ENCODE measurements around the gene DPEP2.

Gene DPEP2

DNA sequence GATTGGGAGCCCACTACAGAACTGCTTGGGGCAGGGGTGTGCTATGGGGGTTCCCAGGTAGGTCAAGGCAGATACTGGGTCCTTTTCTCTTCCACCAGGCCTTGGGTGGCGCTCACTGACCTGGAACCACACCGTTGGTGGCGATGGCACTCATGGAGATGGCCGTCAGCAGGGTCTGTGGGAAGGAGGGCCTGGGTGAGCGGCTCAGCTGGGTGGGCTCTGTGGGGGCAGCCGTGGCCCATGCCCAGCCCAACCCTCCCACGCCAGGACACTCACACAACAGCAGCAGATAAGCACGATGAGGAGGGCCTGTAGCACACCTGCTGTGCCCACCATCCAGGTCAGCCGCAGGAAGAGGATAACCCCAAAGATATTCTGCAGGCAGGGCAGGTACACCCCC lies 41.7 kb downstream of the DPEP2 start:
- no peak for DNase-seq (ENCODE audit: low read depth in 3 of 3, low spot score in 1 of 3)

DNA sequence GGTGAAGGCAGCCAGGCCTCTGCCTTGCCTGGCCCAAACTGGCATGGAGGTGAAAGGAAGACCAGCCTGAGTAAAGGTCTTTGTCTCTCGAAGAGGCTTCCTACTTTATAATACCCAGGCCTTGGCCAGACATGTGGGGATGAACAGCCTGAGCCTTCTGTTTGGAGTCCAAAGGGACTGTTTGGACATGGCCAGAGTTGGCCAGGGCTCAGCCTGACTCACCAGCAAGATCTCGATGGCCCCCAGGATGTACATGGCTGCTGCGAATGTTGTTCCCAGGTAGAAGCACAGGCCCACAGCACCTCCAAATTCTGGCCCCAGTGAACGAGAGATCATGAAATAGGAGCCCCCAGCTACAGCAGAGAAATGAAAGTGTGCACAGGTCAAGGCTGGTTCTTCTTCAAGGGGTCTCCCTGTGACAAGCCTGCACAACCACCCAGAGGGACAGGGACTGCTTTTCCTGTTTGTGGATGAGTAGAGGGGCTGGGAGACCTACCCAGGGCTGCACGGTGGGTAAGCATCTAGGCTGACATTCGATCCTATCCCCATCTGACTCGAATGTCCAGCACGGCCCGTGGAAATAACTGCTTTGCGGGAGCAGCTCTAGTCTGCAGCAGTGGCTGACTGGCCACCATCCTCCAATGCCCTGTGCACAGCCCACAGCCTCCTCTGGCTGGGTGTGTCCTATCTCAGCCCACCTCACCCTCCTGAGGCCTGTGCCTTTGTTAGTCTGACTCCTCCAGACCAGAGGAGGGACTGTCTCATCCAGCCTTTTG lies 44.7 kb downstream of the DPEP2 start:
- no peak for DNase-seq (ENCODE audit: low read depth in 3 of 3, low spot score in 1 of 3)

DNA sequence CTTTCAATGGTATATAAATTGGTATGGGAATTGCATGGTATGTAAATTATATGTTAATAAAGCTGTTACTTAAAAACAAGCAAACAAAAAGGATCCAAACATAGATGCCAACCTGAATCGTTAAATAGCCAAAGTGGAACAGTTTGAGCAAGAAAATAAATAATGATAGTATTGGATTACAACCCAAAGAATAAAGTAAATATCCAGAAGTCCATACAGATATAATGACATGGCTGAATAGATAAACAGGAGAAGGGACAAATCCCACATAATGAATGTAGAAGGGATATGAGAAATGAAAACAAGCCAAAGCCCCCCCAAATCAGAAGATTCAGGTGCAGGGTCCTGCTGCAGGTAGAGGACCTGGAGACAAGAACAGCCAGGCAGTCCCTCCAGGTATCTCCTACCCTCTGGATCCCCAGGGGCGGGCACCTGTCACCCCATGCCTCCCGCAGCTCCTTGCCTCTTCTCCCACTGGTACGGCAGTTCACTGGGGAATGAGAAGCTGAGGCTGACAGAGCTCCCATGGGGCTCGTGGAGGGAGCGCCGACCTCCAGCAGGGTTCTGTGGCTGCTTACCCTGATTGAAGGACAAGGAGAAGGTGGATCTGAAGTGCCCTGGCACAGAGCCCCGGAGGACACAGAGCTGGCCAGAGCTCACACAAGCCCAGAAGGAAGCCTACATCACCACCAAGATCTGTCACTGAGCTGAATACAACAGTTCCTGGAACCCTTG lies 45.5 kb downstream of the DPEP2 start:
- no peak for DNase-seq (ENCODE audit: low read depth in 3 of 3, low spot score in 1 of 3)

DNA sequence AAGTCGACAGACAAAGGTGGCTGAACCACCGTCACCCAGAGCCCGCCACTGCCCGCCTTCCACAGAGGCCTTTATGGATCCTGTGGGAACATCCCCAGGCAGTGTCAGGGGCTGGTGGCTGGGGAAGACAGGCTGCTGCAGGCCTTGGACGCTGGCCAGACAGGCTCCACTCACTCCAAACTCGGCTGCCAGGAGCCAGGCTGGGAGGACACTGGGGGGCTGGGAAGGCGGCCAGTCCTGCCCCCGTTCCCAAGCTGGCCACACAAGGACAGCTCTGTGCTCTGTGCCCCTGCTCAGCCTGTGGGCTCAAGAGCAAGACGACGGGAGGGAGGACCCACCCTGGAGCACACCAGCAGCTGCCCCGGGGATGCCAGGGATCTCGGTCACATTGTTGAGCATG lies 47.8 kb downstream of the DPEP2 start:
- no peak for DNase-seq (ENCODE audit: low read depth in 3 of 3, low spot score in 1 of 3)

DNA sequence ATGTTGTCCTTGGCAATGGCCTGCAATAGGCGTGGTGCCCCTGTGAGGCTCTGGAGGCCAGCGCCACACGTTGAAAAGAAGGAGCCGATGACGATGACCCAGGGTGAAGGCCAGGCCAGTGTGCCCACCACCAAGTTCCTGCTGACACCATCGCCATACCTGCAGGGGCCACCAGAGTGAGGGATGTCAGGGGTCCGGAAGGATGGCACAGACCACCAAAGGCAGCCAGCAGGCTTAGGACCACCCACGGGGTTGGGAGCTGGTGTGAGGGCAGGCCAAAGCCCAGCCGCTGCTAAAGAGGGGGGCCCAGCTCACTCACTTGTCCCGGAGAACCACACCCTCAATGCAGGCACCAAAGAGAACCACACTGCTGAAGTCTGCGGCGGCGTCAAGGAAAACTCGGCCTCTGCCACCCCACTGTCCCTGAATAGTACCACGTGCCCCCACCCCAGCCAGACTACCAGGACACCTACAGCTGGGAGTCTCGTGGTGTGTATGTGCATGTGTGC lies 48.9 kb downstream of the DPEP2 start:
- DNase-seq (ENCODE audit: low read depth in 3 of 3, low spot score in 1 of 3) = no peak

DNA sequence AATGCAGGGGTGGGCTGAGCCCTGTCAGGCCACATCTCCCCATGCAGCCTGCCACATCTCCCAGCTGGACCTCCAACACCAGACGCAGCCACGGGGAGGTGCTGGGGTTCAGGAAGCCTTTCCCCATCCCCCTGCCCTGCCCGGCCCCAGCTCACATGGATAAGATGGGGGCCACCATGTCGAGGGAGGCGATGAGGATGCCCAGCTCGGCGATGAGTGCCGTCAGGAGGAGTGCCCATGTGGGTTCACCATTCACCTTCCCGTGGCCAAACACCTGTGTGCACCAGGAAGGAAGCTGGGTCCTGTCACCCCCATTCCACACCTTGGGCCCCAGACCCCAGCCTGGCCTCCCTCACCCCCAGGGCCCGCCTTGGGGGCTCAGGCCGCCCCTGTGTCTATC lies 49.6 kb downstream of the DPEP2 start:
- DNase-seq (ENCODE audit: low read depth in 3 of 3, low spot score in 1 of 3) = no peak

DNA sequence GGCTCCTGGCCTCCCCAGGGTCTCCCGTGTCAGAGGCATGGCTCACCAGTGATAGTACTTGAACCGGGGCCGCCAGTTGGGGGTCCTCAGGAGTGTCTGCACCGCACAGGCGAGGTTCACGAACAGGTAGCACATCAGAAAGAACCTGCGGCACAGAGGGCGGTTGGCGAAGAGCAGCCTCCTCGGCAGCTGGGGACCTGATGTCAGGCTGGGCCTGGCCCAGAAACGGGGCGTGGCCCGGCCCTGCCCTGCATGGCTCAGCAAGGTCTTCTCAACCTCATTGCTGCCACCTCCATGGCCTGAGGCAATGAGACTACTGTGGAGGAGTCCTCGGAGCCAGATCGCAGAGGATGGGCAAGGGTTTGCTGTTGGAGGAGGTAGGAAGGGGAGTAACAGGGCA lies 51.3 kb downstream of the DPEP2 start:
- DNase-seq (ENCODE audit: low read depth in 3 of 3, low spot score in 1 of 3) = no peak

DNA sequence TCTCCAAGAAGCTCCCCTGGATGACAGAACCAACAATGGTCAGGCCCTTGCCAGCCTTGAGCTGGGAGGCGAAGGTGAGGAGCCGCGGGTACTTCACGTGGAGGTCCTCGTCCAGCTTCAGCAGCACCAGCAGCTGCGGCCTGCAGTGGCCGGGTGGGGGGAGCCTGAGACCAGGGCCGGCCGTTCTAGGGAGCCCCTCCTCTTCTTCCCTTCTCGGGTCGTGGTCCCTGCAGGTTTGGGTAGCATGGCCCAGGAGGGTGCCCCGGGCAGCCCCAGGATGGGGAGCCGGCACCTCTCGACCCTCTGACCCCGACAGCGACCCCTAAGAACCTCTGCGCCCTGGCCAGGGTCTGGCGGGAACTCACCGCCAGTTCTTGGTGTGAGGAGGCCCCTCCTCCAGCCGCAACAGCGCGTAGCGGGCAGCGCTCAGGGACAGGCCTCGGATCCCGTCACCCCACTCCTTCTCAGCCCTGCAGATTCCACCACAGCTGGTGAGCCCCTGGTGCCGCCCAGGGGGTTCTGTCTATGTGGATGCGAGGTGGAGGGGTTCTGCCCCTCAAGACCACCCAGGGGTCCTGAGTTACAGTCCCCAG lies 52.2 kb downstream of the DPEP2 start:
- no peak for DNase-seq (ENCODE audit: low read depth in 3 of 3, low spot score in 1 of 3)

DNA sequence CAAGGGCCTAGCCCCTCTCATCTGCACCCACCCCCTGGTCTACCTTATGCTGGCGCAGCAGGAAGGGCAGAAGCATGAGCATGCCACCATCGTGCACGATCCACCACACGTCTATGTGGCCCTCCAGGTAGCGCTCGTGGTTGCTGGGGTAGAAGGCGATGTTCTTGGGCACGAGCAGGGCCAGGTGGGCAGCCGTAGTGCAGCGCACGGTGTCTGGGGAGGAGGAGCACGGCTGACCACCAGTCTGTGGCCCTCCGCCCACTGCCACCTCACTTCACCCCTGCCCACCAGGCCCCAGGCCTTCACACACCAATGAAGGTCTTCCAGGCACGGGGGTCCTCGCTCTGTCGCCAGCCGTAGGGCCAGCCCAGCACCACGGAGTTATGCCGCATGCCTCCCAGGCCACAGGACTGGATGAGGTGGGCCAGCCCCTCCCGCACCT lies 53.1 kb downstream of the DPEP2 start:
- no peak for DNase-seq (ENCODE audit: low read depth in 3 of 3, low spot score in 1 of 3)

DNA sequence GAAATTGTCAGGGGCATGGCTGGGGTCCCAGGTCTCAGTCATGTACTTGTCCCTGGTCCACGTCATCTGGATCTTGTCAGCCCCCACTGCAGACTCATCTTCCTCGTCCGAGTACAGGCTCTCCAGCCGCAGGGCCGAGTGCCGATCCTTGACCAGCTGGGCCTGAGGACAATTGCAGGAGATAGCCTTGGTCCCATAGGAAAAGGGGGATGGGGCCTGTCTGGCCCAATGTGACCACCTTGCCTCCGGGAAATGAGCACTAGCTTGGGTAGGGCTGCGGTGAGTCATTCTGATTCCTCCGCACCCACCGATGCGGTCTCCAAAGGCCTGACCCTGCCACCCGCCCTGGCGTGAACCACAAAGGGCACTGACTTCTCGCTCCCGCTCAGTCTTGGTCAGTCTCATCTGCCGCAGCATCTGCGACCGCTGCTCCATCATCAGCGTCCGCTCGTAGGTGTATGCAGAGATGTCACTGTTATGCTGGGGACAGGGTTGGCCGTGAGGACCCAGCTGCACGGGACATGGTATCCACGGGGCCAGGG lies 53.8 kb downstream of the DPEP2 start:
- DNase-seq (ENCODE audit: low read depth in 3 of 3, low spot score in 1 of 3) = no peak

DNA sequence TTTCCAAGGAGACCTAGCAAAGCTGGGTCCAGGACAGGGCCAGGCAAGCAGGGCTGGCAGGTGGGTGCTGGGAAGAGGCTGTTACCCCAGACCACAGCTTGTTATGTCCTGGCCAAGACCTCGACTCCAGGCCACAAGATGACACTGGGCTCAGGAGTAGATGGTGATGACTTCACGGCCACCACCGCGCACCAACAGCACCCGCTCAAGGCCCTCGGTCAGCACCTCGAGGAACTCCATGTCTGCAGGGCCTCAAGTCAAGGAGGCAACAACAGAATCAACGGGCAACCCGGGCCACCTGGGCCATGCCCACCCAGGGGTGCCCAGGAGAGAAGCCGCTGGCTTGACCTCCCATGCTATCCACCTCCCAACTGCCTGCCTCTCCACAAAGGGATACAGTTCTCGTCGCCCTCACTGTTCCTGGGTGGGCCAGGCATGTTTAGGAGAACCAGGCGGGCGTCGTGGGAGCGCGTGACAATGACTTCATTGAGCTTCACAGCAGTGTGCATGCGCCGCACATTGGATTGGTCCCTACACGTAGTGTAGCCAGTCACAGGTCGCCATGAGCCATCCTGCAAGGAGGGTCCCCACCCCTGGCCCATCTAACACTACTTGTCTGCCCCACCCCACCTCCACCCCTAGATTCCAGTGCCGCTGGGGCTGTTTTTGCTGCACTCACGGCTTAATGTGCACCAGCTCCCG lies 54.4 kb downstream of the DPEP2 start:
- DNase-seq (ENCODE audit: low read depth in 3 of 3, low spot score in 1 of 3) = no peak

DNA sequence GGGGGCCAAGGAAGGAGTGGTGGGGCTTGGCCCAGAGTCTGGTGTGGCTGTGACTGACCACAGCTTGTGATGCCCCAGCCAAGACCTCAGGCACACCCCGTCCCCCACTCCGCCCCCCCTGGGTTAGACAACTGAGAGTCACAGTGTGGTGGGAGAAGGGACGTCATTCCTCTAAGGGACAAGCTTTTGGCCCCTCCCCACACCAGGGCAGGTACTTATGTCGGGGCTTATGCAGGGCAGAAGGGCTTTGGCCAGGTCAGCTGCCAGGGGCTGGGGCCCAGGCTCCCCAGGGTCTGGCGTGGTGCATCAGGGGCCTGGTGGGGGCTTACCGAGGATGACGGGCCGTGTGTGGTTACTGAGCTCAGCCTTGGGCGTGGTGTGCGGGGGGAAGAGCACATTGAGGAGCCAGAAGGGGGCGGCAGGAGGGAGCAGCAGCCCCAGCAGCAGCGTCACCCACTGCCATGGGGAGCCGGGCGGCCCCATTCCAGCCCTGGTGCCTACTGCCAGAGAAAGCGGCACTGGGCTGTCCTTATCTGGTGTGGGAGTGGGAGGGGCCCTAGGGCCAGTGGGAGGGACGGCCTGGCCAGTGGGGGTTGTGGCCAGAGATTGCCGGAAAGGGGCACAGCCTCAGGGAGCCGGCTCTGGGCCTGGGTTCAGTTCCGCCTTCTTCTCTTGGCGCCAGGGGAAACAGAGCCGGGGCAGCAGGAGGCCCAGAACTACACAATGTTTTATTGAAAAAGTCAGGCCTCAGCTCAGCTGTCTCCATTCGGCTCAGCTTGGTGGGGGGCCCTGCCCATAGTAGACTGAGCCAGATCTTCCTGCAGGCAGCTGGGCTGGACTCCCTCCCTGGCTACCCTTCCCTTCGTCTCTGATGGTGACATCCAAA lies 55.4 kb downstream of the DPEP2 start, which contains the start of gene LCAT:
LCAT (minus strand) TSS at position 502 of the 886 bp plus-strand sequence; CDS start at position 483, 19 bp downstream.
- no peak for DNase-seq (ENCODE audit: low read depth in 3 of 3, low spot score in 1 of 3)

DNA sequence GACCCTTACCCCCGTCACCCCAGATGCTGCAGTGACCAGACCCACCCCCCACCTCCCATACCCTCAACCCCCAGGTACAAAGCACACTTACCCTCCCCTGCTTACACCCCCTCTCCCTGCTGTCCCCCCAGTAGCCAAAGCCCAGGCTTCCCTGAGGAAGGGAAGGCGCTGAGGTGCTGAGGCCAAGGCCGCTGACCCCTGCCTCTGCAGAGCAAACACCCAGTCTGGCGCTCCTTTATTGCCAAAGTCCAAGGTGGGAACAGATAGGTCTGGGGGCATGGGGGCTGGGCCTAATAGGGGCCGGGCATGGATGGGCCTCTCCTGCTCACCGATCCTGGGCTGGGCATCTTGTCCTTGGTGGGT lies 56.0 kb downstream of the DPEP2 start:
- no peak for DNase-seq (ENCODE audit: low read depth in 3 of 3, low spot score in 1 of 3)

DNA sequence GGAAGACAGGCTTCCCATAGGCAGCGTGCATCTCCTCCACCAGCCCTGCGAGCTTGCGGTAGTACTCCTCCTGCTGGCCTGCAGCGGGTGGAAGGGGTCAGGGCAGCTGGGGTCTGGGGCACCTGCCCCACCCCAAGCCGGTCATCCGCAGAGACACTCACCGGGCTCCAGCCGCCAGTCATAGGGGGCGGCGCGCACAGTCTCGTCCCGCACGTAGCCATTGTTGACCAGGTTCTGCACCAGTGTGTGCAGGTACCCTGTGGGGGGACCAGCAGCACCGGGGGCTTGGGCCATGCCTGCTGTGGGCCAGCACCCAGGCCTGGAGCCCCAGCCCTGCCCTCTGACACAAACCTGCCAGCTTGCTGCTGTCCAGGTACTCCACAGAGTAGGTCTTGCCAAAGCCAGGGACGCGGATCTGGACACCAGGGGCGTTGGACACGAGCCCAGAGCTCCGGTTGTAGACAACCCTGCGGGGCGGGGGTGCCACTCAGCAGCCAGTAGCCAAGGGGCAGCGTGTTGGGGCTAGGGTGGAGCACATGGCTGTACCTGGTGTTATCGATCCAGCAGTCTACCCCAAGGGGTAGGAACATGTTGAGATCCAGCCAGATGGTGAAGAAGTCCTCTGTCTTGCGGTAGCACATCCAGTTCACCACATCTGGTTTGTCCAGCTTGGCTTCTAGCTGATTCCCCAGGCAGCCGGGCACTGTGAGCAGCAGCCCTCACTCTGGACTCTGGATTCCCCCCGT lies 56.6 kb downstream of the DPEP2 start:
- DNase-seq (ENCODE audit: low read depth in 3 of 3, low spot score in 1 of 3) = no peak

DNA sequence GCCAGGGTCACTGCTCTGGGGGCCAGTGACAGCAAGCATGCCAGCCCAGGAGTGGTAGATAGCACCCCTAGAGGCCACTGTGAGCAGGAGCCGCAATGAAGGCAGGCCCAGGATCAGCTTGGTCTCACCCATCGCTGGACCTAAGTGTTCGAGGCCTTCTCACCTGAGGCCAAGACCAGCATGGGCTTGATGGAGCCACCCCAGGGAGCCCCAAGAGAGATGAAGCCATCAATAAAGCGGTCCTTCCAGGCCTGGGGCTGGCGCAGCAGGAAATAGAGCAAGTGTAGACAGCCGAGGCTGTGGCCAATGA lies 57.1 kb downstream of the DPEP2 start:
- DNase-seq (ENCODE audit: low read depth in 3 of 3, low spot score in 1 of 3) = no peak

DNA sequence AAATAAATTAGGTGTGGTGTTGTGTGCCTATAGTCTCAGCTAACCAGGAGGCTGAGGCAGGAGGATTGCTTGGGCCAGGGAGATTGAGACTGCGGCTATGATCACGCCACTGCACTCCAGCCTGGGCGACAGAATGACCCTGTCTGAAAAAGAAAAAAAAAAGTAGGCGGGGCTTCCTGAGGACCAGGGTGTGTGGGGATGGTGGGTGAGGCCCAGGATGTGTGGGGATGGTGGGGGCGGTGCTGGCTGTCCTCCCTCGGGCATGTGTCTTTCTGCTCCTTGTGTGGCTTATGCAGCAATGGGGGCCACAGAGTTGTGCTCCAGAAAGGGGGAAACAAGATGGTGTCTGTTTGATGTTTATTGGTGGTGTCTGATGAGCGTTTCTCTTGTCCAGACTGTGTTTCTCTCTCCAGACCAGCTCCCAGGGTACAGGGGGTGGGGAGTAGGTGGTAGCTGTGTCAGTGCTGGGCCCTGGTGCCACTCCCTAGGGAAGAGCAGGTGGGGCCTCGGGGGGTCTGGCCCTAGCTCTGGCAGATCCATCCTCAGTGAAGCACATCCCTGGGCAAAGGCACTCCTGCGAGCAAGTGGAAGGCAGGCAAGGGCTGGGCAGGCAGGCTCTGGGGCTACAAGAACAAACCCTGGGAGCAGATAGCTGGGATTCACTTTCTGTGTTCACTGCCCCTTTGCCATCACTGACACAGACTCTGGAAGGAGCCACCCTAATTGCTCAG lies 57.6 kb downstream of the DPEP2 start:
- DNase-seq (ENCODE audit: low read depth in 3 of 3, low spot score in 1 of 3) = no peak

DNA sequence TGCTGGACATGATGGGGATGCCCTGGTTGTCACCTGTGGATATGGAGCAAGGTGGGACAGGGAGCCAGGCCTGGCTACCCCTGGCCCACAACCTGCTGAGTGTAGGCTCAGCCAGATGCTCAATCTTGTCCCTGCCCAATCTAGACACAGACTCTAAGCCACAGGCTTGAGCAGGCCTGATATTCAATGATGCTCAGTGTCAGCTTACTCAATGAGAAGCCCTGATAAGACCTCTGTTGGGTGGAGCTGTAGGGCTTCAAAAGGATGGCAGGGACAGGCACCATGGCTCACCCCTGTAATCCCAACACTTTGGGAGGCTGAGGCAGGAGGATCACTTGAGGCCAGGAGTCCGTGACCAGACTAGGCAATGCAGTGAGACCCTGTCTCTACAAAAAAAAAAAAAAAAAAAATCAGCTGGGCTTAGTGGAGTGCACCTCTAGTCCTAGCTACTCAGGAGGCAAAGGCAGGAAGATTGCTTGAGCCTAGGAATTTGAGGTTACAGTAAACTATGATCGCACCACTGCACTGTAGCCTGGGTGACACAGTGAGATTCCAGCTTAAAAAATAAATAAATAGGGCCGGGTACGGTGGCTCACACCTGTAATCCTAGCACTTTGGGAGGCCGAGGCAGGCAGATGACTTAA lies 58.7 kb downstream of the DPEP2 start:
- DNase-seq (ENCODE audit: low read depth in 3 of 3, low spot score in 1 of 3) = no peak

All from stimulated activated CD4-positive, alpha-beta T cell treated with anti-CD3 and anti-CD28 coated beads, TNF-alpha, amount 100 ng/mL, for 1 hour (primary cell).